ENCODE data around the gene IFT88. TPM values are rescaled to one million over a fixed set of nuclear protein-coding genes. Genes with fewer than 3 reads are reported as not detected.

The IFT88 gene
- total and polyA plus RNA-seq, 9 of the 15 experiments (the other 6 are each of a cell fraction or from before 2014, with no cell fraction given): 8.3 to 13.5 (median 10.0) TPM

DNA sequence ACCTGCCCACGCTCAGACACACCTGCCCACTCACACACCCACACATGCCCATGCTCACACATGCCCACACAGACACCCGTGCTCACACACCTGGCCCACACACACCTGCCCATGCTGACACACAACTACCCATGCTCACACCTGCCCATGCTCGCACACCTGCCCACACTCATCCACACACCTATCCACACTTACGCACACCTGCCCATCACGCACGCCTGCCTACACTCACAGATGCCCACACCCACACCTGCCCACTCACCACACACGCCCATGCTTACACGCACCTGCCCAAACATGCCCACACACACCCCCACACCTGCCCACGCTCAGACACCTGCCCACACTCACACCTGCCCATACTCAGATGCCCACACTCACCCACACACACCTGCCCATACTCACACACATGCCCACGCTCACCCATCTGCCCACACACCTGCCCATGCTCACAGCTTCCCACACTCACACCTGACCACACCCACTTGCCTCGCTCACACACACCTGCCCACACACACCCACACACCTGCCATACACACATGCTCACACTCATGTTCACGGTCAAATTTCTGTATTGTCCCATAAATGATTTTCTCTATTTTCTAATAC lies 152.1 kb downstream of the IFT88 start:
- POLR2A ChIA-PET: no interaction called here
- Histone ChIP-seq H3K36me3 (ENCODE audit: control insufficient read depth, insufficient read depth, low read length) (no peaks in the 10 kb centered on the region), H3K4me3 (no peak overlapping the region), H3K4me1 (replicated peaks in 1 of 2; ENCODE audit: control insufficient read depth in 2 of 2, insufficient read depth in 2 of 2, low read length in 2 of 2) (peaks cover 0 to 22% of the 10 kb centered on the region in 2 experiments; a peak in 3 of 5 replicates), H2AFZ (ENCODE audit: low read depth, low read length) (no peak overlapping the region), H3K79me2 (ENCODE audit: control insufficient read depth, insufficient read depth, low read length) (no peaks in the 10 kb centered on the region), H3K9ac (ENCODE audit: insufficient read depth in 1 of 2, low read depth in 2 of 2, low read length in 2 of 2) (no peak overlapping the region), H4K20me1 (replicated peaks; ENCODE audit: control insufficient read depth, insufficient read depth, low read length) (no peaks in the 10 kb centered on the region), H3K9me3 (replicated peaks; ENCODE audit: control insufficient read depth, insufficient read depth, low read depth, low read length) (no peaks in the 10 kb centered on the region), H3K27me3 (ENCODE audit: control insufficient read depth in 2 of 2, insufficient read depth in 2 of 2, low read length in 2 of 2) (peaks cover 0 to 16% of the 10 kb centered on the region in 2 experiments; a peak in 2 of 5 replicates), H3K27ac (ENCODE audit: extremely low read depth, low read depth, low read length) (no peak overlapping the region), H3K4me2 (ENCODE audit: insufficient read depth, low read length) (no peak overlapping the region), H3K9me1 (ENCODE audit: control insufficient read depth, insufficient read depth, low read length) (no peaks in the 10 kb centered on the region)
- TF ChIP-seq EGR1 (conservative IDR thresholded peaks at IDR 0.05): peak; percentile 22
- TF ChIP-seq, protein P1, sequence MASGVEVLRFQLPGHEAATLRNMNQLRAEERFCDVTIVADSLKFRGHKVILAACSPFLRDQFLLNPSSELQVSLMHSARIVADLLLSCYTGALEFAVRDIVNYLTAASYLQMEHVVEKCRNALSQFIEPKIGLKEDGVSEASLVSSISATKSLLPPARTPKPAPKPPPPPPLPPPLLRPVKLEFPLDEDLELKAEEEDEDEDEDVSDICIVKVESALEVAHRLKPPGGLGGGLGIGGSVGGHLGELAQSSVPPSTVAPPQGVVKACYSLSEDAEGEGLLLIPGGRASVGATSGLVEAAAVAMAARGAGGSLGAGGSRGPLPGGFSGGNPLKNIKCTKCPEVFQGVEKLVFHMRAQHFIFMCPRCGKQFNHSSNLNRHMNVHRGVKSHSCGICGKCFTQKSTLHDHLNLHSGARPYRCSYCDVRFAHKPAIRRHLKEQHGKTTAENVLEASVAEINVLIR (CRISPR knock-in tag; IDR thresholded peaks at IDR 0.05): no peak
- DNase-seq (ENCODE audit: extremely low read depth in 1 of 4, low spot score in 3 of 4) (no peak), ATAC-seq (no peak), FAIRE-seq (no peak)
- no TSS peak for BruUV-seq (replicated peaks)
- in situ Hi-C loops (cut with MboI) (loop anchor here (5.0 to 10.0 kb wide), 2 partner anchors 206 to 227 kb away; no protein-coding TSS in a partner anchor), intact Hi-C loops (cut with micrococcal nuclease) (no loop called here)
- CTCF ChIA-PET (ENCODE audit: low intra/inter-chr PET ratio): no interaction called here
- WGBS (ENCODE audit: insufficient coverage, low coverage, missing lambda C conversion rate): 2% methylated on average over 6 of the region's 12 CpGs

DNA sequence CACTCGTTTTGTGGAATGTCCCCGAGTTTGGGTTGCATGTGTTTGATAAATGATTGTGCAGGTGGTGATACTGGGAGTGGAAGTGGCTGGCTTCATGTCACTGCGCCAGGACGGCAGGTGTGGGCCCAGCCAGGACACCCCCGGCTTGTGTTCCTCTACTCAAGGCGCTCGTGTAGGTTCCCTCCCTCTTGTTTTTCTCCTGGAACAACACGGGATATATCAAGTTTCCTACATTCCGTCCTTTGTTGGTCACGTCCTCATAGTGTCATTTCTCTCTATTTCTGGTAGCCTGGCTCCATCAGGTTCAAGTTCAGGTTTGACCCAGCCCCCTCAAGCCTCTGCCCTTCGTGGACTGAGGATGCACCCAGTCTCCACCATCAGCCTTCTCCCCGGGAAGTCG lies 152.8 kb downstream of the IFT88 start:
- Histone ChIP-seq H3K9me1 (ENCODE audit: control insufficient read depth, insufficient read depth, low read length) (no peaks in the 10 kb centered on the region), H4K20me1 (replicated peaks; ENCODE audit: control insufficient read depth, insufficient read depth, low read length) (no peaks in the 10 kb centered on the region), H3K4me3 (no peak overlapping the region), H3K27me3 (ENCODE audit: control insufficient read depth in 2 of 2, insufficient read depth in 2 of 2, low read length in 2 of 2) (peaks cover 0 to 16% of the 10 kb centered on the region in 2 experiments; a peak in 2 of 5 replicates), H3K36me3 (ENCODE audit: control insufficient read depth, insufficient read depth, low read length) (no peaks in the 10 kb centered on the region), H3K27ac (ENCODE audit: extremely low read depth, low read depth, low read length) (no peak overlapping the region), H3K9me3 (replicated peaks; ENCODE audit: control insufficient read depth, insufficient read depth, low read depth, low read length) (no peaks in the 10 kb centered on the region), H3K4me2 (ENCODE audit: insufficient read depth, low read length) (no peak overlapping the region), H3K9ac (ENCODE audit: insufficient read depth in 1 of 2, low read depth in 2 of 2, low read length in 2 of 2) (no peak overlapping the region), H3K79me2 (ENCODE audit: control insufficient read depth, insufficient read depth, low read length) (no peaks in the 10 kb centered on the region), H2AFZ (ENCODE audit: low read depth, low read length) (no peak overlapping the region), H3K4me1 (replicated peaks in 1 of 2; ENCODE audit: control insufficient read depth in 2 of 2, insufficient read depth in 2 of 2, low read length in 2 of 2) (peaks cover 0 to 22% of the 10 kb centered on the region in 2 experiments; a peak in 3 of 5 replicates)
- POLR2A ChIA-PET: no interaction called here
- WGBS (ENCODE audit: insufficient coverage, low coverage, missing lambda C conversion rate): 4% methylated on average over 12 of the region's 13 CpGs
- ATAC-seq (no peak), DNase-seq (ENCODE audit: extremely low read depth in 1 of 4, low spot score in 3 of 4) (no peak), FAIRE-seq (no peak)
- intact Hi-C loops (cut with micrococcal nuclease): no loop called here
- CTCF ChIA-PET (ENCODE audit: low intra/inter-chr PET ratio): no interaction called here
- BruUV-seq (replicated peaks): no TSS peak
- in situ Hi-C loops (cut with MboI): loop anchor here (5.0 to 10.0 kb wide), 2 partner anchors 205 to 227 kb away; no protein-coding TSS in a partner anchor
- TF ChIP-seq, protein P2, sequence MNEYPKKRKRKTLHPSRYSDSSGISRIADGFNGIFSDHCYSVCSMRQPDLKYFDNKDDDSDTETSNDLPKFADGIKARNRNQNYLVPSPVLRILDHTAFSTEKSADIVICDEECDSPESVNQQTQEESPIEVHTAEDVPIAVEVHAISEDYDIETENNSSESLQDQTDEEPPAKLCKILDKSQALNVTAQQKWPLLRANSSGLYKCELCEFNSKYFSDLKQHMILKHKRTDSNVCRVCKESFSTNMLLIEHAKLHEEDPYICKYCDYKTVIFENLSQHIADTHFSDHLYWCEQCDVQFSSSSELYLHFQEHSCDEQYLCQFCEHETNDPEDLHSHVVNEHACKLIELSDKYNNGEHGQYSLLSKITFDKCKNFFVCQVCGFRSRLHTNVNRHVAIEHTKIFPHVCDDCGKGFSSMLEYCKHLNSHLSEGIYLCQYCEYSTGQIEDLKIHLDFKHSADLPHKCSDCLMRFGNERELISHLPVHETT (CRISPR knock-in tag; conservative IDR thresholded peaks at IDR 0.05 in 1 of 2, IDR thresholded peaks at IDR 0.05 in 1 of 2): no peak
- TF ChIP-seq, protein P3, sequence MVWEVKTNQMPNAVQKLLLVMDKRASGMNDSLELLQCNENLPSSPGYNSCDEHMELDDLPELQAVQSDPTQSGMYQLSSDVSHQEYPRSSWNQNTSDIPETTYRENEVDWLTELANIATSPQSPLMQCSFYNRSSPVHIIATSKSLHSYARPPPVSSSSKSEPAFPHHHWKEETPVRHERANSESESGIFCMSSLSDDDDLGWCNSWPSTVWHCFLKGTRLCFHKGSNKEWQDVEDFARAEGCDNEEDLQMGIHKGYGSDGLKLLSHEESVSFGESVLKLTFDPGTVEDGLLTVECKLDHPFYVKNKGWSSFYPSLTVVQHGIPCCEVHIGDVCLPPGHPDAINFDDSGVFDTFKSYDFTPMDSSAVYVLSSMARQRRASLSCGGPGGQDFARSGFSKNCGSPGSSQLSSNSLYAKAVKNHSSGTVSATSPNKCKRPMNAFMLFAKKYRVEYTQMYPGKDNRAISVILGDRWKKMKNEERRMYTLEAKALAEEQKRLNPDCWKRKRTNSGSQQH (CRISPR knock-in tag; IDR thresholded peaks at IDR 0.05): no peak
- TF ChIP-seq CREB1 (IDR thresholded peaks at IDR 0.05) (no peak), CREB1 (CRISPR knock-in tag; IDR thresholded peaks at IDR 0.05) (no peak), CREBBP (IDR thresholded peaks at IDR 0.05; ENCODE audit: low read depth, low read length) (no peak), ZNF239 (CRISPR knock-in tag; IDR thresholded peaks at IDR 0.05) (no peak)
- TF ChIP-seq, protein P4, sequence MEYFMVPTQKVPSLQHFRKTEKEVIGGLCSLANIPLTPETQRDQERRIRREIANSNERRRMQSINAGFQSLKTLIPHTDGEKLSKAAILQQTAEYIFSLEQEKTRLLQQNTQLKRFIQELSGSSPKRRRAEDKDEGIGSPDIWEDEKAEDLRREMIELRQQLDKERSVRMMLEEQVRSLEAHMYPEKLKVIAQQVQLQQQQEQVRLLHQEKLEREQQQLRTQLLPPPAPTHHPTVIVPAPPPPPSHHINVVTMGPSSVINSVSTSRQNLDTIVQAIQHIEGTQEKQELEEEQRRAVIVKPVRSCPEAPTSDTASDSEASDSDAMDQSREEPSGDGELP (CRISPR knock-in tag; IDR thresholded peaks at IDR 0.05; ENCODE audit: borderline replicate concordance): no peak

Measured in K562 (cell line).